Thyroid gland (tissue), 4 donors: ENCODE data around the gene TOR3A. TPM values are rescaled to one million over a fixed set of nuclear protein-coding genes. Genes with fewer than 3 reads are reported as not detected.

Experiments used
- DNase-seq, 2 donors: peaks; one replicate each; pipeline ENCODE4 v3.0.0-alpha.2; 2019
- H3K27ac ChIP-seq, 3 donors: fragments of 200-600 bp; sonication (generic); 1 replicate in 2 of 3; 2 replicates in 1 of 3; pipeline ENCODE4 v1.5.1; 2016 to 2019; ENCODE audit warnings: mild to moderate bottlenecking in 1 of 3, moderate library complexity in 1 of 3
- H3K27me3 ChIP-seq: fragments of 200-600 bp; sonication (generic); one replicate; pipeline ENCODE4 v1.5.1; 2019
- H3K36me3 ChIP-seq, 2 donors: fragments of 200-600 bp; sonication (generic); one replicate each; pipeline ENCODE4 v1.5.1; 2016 to 2019
- H3K4me1 ChIP-seq, 2 donors: fragments of 200-600 bp; sonication (generic); one replicate each; pipeline ENCODE4 v1.5.1; 2017 to 2019
- H3K4me3 ChIP-seq, 3 donors: fragments of 200-600 bp; sonication (generic); replicated peaks in 1 of 3; 1 replicate in 2 of 3; 2 replicates in 1 of 3; pipeline ENCODE4 v1.5.1; 2016; ENCODE audit warnings: mild to moderate bottlenecking in 1 of 3
- H3K9me3 ChIP-seq: fragments of 200-600 bp; sonication (generic); one replicate; pipeline ENCODE4 v1.5.1; 2017
- CTCF ChIP-seq, 6 experiments: fragments of 200-600 bp in 3 of 6; fragments of 450-650 bp in 3 of 6; sonication (generic) in 3 of 6; IDR thresholded peaks; one replicate each; pipeline ENCODE4 v1.5.1; 2016 to 2019; ENCODE audit warnings: antibody characterized with exemption in 6 of 6, mild to moderate bottlenecking in 2 of 6, inconsistent platforms in 1 of 6, moderate library complexity in 1 of 6
- POLR2A ChIP-seq, 2 donors: fragments of 450-650 bp; IDR thresholded peaks; one replicate each; pipeline ENCODE4 v1.6.1; 2017; ENCODE audit warnings: antibody characterized with exemption in 2 of 2, mild to moderate bottlenecking in 2 of 2, moderate library complexity in 1 of 2
- WGBS, 2 donors: methylation state at CpG; one replicate each; pipeline ENCODE4 v1.1.5; 2017; 5-methylcytosine and 5-hydroxymethylcytosine counted together
- intact Hi-C: fragments of 100-400 bp; cut with DNase I; formaldehyde crosslinking; loops from one replicate; pipeline ENCODE4 v1.15.1; 2023
- total RNA-seq, 4 donors: library from RNA; depleted of rRNA; stranded (reverse); fragments of >200 nt; gene quantifications; one replicate each; pipeline ENCODE4 v1.2.3, GENCODE V29; 2016

TOR3A gene
- total RNA-seq, 4 donors from 2014 or later = 30.0 to 57.4 (median 45.2) TPM

- intact Hi-C loops = no loop called here
Measured at GRCh38 chr1:179042087-179042486, 39.8 kb upstream of the TOR3A start.

GRCh38 chr1:179042700-179043099 lies 39.2 kb upstream of the TOR3A start:
- no peak for DNase-seq
- intact Hi-C loops = no loop called here
- no peaks in the 10 kb centered on the region for H3K9me3 ChIP-seq
- no peaks in the 10 kb centered on the region for H3K36me3 ChIP-seq
- no peaks in the 10 kb centered on the region for H3K27me3 ChIP-seq
- H3K4me1 ChIP-seq = peaks cover 5 to 8% of the 10 kb centered on the region in 2 donors
- 99 to 100% methylated on average over 2 to 5 of the region's 5 CpGs for WGBS, 2 donors
- H3K4me3 ChIP-seq = no peak overlapping the region
- TF ChIP-seq CTCF (IDR thresholded peaks at IDR 0.05) = no peak
- no peak for TF ChIP-seq POLR2A (IDR thresholded peaks at IDR 0.05)
- H3K27ac ChIP-seq = no peak overlapping the region

More at GRCh38 chr1:179042087-179042486, 39.8 kb upstream of the TOR3A start:
- Histone ChIP-seq H3K27me3 (no peaks in the 10 kb centered on the region), H3K4me1 (peaks cover 2 to 3% of the 10 kb centered on the region in 2 donors), H3K4me3 (no peak overlapping the region), H3K36me3 (no peaks in the 10 kb centered on the region), H3K27ac (no peak overlapping the region), H3K9me3 (no peaks in the 10 kb centered on the region)
- TF ChIP-seq CTCF (IDR thresholded peaks at IDR 0.05) = no peak
- no peak for TF ChIP-seq POLR2A (IDR thresholded peaks at IDR 0.05)
- no peak for DNase-seq
- 92 to 95% methylated on average over 7 to 8 of the region's 8 CpGs for WGBS, 2 donors

- Histone ChIP-seq H3K4me3 (no peak overlapping the region), H3K36me3 (no peaks in the 10 kb centered on the region), H3K27me3 (no peaks in the 10 kb centered on the region), H3K4me1 (peaks cover 5 to 9% of the 10 kb centered on the region in 2 donors), H3K27ac (no peak overlapping the region), H3K9me3 (no peaks in the 10 kb centered on the region)
- TF ChIP-seq POLR2A (IDR thresholded peaks at IDR 0.05) (no peak), CTCF (IDR thresholded peaks at IDR 0.05) (no peak)
- 79 to 92% methylated on average over 3 to 4 of the region's 4 CpGs for WGBS, 2 donors
- DNase-seq = no peak
- intact Hi-C loops = no loop called here
Measured at GRCh38 chr1:179043266-179043665, 38.6 kb upstream of the TOR3A start.

GRCh38 chr1:179043907-179044306 lies 38.0 kb upstream of the TOR3A start:
- Histone ChIP-seq H3K9me3 (no peaks in the 10 kb centered on the region), H3K36me3 (no peaks in the 10 kb centered on the region), H3K4me1 (peaks cover 5 to 9% of the 10 kb centered on the region in 2 donors), H3K27ac (no peak overlapping the region), H3K27me3 (no peaks in the 10 kb centered on the region), H3K4me3 (no peak overlapping the region)
- intact Hi-C loops = no loop called here
- TF ChIP-seq CTCF (IDR thresholded peaks at IDR 0.05) (no peak), POLR2A (IDR thresholded peaks at IDR 0.05) (no peak)
- no peak for DNase-seq
- WGBS, 2 donors = 90 to 96% methylated on average over 5 of the region's 5 CpGs

- WGBS, 2 donors = 93 to 96% methylated on average over 14 of the region's 14 CpGs
- no peaks in the 10 kb centered on the region for H3K27me3 ChIP-seq
- no peak for TF ChIP-seq CTCF (IDR thresholded peaks at IDR 0.05)
- TF ChIP-seq POLR2A (IDR thresholded peaks at IDR 0.05) = no peak
- no peaks in the 10 kb centered on the region for H3K9me3 ChIP-seq
- no peak for DNase-seq
- no peaks in the 10 kb centered on the region for H3K36me3 ChIP-seq
- peaks cover 5 to 9% of the 10 kb centered on the region in 2 donors for H3K4me1 ChIP-seq
- no peak overlapping the region for H3K4me3 ChIP-seq
- intact Hi-C loops = no loop called here
- H3K27ac ChIP-seq = no peak overlapping the region
Measured at GRCh38 chr1:179046808-179047635, 34.8 kb upstream of the TOR3A start.
